HG03565 (cell line): ENCODE results near the gene CPNE5.

ENCODE experiments used
- ATAC-seq: cut with Tn5 transposase; IDR thresholded peaks from one replicate; pipeline ENCODE4 v1.9.1; 2021; ENCODE audit warnings: mild to moderate bottlenecking, moderate library complexity; ENCODE audit not compliant: unreplicated experiment

CPNE5 gene

DNA sequence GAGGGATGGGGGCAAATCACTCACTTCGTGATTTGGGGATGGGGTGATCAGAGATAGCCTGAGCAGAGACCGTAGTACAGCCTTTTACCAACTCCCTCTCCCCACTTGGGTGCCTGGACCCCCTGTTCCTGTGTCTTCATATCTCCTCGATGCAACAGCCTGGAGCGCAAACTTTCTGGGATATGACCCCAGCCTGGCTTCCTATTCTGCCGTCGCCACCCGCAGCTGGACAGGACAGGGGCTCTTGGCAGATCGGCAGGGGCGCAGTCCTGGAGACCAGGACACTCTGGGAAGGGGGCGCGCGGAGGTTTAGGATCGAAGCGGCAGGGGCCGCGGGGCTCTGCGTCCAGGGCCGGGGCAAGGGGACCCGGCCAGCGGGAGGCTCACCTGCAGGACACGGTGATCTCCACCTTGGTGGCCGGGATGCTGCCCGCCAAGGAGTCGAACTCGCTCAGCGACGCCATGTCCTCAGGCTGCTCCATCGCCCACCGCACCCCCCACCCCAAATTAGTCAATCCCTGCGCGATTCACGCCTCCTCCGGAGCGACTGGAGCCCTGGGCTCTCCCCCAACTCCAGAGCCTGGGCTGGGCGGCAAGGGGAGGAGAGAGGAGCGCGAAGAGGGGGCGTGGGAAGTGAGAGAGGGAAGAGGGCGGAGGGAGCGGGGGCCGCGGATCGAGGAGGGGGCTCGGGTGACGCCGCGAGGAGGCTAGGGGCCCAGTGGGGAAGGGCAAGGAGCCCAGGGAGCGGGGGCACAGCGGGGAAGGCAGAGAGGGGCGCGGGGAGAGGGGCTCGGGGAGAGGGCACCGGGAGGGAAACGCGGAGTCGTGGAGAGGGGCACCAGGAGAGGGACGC is at the start of gene CPNE5:
Gene CPNE5 (minus strand): TSS at position 549 of the 853 bp plus-strand sequence. CDS start 67 bp downstream, at position 482.
- no peak for ATAC-seq

DNA sequence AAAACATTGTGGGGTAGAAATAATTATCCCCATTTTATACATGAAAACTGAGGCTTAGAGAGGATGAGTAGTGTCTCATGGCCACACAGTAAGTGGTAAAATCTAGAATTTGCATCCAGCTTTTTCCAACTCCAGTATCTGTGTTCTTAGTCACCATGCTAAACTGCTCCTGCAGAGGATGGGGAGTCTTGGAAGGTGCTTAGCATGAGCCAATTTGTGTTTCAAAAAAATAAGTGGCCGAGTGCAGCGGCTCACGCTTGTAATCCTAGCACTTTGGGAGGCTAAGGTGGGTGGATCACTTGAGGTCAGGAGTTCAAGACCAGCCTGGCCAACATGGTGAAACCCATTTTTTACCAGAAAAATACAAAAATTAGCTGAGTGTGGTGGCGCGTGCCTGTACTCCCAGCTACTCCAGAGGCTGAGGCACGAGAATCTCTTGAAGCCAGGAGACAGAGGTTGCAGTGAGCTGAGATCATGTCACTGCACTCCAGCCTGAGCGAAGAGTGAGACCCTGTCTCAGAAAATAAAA is 48.9 kb upstream of the CPNE5 start:
- no peak for ATAC-seq

DNA sequence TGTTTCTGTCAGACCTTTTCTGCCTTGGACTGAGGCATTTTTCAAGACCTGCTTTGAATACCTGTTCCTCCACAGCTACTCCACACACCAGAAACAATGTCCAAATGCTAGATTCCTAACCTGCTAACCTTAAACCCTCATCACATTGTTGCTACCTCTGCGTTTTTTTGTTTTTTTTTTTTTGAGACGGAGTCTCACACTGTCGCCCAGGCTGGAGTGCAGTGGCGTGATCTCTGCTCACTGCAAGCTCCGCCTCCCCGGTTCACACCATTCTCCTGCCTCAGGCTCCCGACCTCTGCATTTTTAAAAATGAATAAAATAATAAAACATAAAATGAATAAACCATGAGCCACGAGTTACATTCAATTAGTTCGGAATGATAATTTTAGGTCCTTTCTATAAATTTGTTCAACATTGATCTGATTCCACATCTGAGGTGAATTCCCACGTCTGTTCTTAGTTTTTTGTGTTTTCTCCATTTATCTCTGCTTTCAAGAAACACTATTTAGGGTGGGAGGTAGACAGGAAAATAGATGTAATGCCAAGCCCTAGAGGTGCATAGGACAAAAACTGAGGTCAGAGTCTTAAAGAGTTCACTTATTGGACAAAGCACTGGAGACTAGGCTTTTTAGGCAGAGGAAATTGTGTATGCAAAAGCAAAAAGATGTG is 47.8 kb upstream of the CPNE5 start:
- ATAC-seq: no peak

DNA sequence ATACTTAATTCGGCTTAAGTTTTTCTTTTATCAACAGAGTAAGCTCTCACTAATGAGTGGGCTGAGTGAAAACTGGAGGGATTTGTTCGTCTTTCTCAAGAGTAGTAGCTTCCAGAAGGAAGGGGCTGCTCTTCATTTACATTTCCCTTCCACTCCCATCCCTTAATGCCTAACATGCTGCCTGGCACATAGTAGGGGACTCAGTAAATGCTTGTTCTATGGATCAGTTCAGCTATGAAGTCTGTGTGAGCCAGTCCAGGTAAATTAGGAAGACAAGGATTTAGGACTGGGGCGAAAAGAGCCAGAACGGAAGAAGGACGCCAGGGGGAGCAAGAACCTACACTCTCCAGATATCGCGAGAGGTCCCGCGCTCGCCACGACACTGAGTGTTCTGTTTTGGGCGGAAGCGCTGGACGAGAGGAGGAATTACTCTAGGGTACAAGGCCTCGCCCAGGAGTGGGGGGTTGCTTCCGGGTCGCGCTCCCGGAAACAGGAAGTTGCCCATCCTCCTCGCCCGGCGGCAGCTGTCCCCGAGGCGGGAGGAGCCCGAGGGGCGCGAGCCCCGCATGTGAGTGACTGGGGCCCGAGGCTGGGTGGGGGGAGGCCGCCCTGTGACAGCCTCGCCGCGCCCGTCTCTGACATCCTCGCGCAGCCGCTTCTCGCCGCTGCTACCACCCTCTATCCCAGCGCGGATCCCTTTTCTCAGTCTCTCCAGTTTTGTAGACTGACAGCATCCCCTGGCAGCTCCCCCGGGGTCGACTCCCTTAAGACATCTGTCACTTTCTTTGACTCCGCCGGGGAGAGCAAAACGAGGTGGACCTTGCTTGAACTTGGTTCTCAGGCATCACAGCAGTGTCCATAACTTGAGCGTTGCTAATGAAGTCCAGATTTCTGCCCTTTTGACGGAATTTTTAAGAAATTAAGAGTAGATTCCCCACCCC is 46.5 kb upstream of the CPNE5 start, which contains the start of gene C6orf89:
Gene C6orf89 (plus strand): TSS at position 492 of the 941 bp plus-strand sequence. CDS start 13,493 bp downstream, outside the sequence.
- peak; percentile 92 for ATAC-seq

DNA sequence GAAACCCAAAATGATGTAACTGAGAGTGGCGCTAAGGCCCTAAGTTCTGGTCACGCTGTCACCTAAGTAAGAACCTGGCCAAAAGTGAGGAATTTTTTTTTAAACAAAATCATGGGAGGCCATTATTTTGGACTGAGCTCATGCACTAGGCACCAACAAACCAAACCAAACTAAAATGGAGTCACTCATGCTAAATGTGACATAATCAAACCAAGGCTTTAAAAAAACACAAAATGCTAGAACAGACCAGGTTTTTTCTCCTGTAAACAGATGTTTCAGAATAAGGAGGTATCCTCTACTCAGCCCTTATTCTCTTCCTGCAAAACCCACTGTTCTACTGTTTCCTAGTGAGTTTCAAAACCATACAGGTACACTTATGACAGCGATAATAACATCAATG is 45.4 kb upstream of the CPNE5 start:
- no peak for ATAC-seq

DNA sequence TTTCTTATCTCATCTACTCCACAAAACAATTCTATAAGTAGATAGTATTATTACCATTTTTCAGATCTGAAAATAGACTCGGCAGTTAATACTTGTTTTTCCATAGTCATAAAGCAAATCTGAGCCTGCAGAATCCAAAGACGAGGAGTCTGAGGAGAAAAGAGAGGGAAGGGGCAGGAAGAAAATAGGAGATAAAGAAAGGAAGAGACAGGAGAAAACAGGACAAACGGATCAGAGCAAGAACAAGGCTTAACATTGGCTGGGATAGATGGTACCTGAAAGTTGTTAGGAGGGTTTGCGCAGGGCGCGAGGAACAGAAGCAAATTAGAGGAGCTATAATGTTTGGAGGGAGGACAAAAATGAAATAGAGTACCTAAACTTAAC is 36.0 kb upstream of the CPNE5 start:
- no peak for ATAC-seq

DNA sequence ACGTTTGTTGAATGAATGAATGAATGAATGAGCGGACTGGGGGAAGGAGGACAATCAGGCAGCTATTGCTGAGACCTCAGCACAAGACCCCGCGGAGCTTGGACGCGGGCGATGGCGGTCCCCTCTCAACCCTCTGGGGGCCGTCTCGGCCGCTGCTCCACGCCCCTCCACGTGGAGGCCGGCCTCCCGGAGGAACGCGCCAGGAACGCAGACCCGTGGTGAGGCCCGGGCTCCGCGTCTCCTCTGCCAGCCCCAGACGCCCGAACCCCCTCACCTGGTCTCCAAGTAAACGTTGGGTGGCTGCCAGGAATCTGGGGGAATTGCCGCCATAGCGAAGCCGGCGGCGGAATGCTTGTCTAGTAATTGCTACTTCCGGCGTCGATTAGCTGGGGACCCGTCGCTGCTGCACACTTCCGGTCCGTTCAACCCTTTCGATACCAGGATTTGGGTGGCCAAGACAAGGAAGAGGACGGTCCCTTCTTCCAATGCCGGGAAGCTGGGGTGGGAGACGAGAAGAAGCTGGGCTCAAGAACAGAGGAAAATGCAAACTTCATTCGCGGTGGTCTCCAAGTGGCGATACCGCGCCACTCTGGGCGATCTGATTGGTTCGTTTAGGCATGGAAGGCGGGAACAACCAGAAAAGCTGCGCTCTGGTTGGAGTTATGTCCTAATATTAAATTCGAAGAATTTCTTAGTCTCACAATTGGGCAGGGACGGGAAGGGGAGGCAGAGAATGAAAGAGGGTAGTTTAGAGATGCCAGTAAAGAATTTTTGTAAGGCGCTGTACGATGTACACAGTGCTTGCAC is 35.4 kb upstream of the CPNE5 start, which contains the start of gene PPIL1:
Gene PPIL1 (minus strand): TSS at position 361 of the 807 bp plus-strand sequence. CDS start 31 bp downstream, at position 330.
- peak; percentile 56 for ATAC-seq

DNA sequence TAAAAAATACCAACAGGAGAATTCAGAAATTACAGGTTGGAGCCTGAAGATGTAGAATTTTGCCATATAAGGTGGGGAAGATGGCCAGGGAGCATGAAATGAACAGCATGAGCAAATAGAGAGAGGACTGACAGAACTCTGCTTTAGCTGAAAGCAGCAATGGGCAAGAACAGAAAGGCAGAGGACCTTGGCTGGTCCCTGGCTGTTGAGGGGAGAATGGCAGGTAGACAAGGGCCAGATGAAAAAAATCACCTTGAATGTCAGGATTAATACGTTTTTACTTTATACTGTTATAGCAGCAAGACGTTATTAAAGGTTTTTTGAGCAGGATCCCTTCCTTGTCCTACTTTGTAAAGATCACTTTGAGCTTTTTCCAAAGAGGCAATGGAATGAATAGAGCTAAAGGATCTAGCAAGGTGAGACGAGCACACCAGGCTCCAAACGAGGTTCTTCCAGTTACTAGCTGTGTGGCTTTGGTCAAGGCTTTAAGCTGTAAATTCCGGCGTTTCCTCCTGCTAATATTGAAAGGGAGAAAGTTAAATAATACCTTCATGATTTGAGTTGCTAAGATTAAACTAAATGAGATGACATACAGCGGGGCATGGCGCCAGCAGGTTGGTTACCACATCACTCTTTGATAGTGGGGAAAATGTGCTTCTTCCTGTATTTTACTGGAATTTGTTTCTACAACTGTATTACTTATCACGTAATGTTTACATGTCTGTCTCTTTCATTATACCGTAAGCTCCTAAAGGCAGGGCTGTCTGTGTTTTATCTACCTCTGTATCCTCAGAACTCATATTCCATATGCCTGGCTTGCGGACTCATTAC is 34.6 kb upstream of the CPNE5 start:
- ATAC-seq: no peak

DNA sequence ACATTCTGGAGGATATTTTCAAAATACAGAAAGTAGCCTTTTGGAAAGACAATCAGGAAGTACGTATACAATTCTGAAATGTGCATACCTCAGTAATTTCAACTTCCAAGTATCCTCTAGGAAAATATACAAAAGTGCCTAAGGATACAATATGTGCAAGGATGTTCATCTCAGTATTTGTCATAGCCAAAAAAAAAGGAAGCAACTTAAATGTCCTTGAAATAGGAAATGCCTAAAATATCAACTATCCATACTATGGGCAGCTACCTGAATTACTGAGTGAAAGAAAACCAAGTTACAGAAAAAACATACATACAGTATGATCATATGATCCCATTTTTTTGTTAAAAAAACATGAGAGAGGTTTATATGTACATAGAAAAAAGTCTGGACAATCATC is 33.9 kb upstream of the CPNE5 start:
- ATAC-seq: no peak

DNA sequence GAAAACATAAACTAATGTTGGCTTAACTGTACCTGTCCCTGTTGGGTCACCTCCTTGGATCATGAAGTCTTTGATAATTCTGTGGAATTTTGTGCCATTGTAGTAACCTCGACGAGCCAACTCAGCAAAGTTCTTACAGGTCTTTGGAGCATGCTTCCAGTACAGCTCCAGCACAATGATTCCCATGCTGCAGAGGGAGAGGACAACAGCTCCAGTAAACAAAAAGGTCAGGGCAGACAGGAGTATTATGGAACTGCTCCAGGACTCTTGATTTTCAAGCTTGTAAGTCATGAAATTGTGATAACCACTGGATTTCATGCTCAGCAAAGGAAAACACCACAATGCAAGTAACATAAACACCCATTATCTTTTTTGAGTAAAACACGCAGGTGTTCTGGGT is 32.4 kb upstream of the CPNE5 start:
- no peak for ATAC-seq

DNA sequence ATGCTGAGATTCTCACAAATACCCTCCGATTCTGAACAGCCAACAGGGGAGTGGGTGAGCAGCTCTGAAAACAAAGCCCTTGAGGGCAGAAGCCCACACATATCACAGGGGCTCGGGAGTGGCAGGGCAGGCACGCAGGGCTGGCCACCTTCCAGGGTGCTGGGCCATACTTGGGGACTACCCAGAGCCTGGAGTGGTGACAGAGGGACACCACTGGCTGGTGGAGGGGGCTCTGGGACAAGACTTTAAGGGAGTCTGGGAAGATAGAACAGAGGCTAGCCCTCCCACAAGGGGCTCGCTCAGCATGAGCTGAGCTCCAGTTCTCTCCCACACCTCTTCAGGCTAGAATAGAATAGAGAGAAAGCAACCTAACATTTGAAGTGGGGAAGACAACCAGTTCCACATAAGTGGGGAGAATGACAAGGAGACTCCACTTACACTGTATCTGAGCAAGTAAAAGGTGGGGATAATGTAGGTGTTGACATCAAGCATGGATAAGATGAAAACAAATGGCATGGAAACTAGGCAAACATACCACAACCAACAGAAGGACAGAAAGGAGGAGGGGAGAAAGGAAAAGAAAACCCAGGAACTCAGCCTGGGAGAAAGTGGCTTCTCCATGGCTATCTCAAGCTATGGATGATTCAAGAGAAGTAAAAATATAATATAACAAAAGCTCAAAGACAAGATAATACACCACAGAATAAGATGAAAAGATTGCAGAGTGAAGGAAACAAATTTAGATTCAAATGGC is 28.4 kb upstream of the CPNE5 start:
- ATAC-seq: no peak

DNA sequence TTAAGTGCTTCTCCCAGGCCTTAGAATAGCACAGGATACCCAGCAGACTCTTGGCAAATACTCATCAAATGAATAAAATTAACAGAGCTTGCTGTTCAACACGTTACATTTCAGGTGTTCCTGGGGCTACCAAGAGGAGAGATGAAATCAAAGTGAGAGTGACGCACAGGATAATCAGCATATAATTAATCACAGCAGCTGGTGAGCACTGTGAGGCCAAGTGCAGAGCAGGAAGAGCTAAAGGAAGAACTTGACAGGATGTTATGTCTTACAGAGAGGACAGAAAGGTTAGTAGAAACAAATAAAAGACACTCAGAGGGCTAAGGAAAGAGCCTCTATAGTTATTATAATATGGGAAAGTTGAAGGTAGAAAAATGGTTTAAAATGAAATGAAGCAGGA is 26.6 kb upstream of the CPNE5 start:
- no peak for ATAC-seq

DNA sequence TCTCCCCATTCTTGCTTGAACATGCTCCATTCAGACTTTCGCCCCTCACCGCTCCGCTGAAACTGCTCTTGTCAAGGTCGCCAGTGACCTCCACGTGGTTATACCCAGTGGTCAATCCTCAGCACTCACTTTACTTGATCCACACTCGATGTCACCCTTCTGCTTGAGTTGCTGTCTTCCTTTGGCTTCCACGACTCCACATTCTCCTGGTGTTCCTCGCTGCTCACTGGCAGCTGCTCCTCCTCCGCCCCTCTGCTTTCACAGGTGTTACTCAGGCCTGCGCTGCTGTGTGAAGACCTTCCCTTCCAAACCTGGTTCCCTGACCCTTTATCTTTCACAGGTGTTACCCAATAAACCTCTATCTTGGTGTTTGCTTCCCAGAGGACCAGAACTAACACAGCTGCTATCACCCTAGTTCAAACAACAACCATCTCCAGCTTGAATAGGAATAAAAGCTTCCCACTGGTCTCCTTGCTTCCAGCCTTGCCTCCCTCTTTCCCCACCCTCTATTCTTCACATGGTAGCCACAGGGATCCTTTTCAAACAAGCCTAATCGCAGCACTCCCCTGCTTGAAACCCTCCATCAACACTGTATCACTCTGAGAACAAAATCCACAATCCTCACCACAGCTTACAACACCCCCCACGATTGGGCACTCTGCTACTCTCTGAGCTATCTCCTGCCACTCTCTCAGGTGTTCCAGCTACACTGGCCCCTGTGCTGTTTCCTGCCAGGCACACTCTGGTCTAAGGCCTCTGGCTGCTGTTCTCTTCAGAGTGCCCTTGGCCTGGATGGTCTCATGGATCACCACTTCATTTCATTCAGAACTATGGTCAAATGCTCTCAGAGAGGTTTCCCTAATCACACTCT is 24.7 kb upstream of the CPNE5 start:
- ATAC-seq: no peak

DNA sequence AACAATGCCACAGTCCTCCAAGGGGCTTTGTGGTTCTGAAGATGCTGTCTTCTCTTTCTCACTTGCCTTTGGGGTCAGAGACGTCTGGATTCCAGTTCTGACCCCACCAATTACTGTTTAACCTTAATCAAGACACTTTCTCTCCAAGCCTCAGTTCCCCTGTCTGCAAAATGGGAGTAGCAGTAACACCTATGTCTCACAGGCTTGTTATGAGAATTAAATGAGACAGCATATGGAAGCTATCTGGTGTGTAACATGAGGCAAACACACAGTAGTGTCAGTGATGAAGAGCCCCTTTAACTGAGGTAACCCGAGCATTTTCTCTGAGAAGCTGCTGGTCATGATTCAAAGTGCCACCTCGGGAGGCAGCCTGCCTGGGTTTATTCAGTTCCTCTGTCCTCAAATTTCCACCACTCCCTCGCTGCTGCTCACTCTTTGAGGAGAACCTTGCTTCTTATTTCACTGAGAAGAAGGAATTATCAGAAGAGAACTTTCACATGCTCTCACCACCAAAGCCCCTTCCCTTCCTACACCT is 23.7 kb upstream of the CPNE5 start:
- no peak for ATAC-seq

DNA sequence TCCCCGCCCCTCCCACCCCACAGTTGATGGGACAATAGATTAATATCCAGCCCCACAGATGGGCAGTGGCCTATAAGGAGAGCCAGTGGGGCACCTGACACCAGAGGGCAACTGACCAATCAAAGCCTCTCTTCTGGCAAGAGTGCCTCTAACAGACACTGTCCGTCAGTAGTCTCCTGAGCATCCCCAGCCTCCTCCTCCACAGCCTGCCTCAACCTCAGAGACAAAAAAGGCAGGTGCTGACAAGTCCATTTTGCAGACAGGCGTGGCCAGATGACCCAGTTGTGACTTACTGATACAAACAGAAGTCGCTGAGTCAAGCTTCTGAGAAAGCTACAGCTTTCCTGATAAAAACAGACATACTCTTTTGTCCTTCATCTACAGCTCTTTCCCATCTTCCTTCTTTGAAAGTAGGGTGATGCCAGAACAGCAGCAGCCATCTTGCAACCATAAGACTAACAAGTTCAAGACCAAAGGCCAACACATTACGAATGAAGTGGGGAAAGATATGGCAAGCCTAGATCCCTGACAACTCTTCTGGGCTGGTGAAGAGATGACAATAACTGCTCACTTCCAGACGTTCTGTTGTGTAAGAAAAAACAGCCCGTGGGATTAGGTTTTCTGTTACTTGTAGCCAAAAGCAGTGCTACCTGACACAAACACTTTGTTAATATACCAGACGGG is 23.1 kb upstream of the CPNE5 start:
- ATAC-seq: no peak

DNA sequence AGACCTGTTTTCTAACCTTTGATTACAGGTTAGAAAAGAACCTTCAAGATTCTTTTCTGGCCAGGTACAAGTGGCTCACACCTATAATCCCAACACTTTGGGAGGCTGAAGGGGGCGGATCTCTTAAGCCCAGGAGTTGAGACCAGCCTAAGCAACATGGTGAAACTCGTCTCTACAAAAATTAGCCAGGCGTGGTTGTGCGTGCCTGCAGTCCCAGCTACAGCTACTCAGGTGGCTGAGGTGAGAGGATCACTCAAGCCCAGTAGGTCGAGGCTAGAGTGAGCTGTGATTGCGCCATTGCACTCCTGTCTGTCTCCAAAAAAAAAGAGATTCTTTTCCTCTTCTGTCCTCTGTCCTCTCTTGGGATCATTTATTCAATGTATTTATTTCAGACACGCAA is 20.9 kb upstream of the CPNE5 start:
- ATAC-seq: no peak
